ENCODE results near the gene PAK1IP1. TPM values are rescaled to one million over a fixed set of nuclear protein-coding genes. Genes with fewer than 3 reads are reported as not detected.

Gene PAK1IP1
- total and polyA plus RNA-seq, 2 donors (not counting 3 experiments of a cell fraction or from before 2014, with no cell fraction given) = 10.6 to 20.6 TPM

- FAIRE-seq (no peak), DNase-seq (ENCODE audit: low read depth, low spot score) (no peak)
- dilution Hi-C loops (cut with MboI; ENCODE audit: extremely low pct_ligation_motif_present, low sequenced_read_pairs) (no loop called here), intact Hi-C loops (cut with micrococcal nuclease) (no loop called here)
- no peaks in the 10 kb centered on the region for H3K9me1 ChIP-seq (replicated peaks; ENCODE audit: control insufficient read depth, extremely low read depth, insufficient read depth, low read length)
- peaks cover 0 to 4% of the 10 kb centered on the region in 2 experiments for H3K27me3 ChIP-seq (ENCODE audit: control insufficient read depth in 2 of 2, insufficient read depth in 2 of 2, low read length in 2 of 2)
- H3K27ac ChIP-seq (ENCODE audit: insufficient read depth, low read depth, low read length) = no peak overlapping the region
- ChIA-PET POLR2A (no interaction called here), CTCF (interaction anchor here (1.2 kb wide), 1 partner anchor 180 kb away, joined by 3 read pairs; no protein-coding TSS in a partner anchor)
- H3K4me2 ChIP-seq (ENCODE audit: insufficient read depth, low read length) = no peak overlapping the region
- TF ChIP-seq MYC (IDR thresholded peaks at IDR 0.05; ENCODE audit: low read depth, low read length) = no peak
- no peak for TF ChIP-seq MAX (IDR thresholded peaks at IDR 0.05; ENCODE audit: insufficient read depth, insufficient read length)
- TF ChIP-seq FOS (IDR thresholded peaks at IDR 0.05; ENCODE audit: borderline replicate concordance, insufficient read depth, low read length) = no peak
- TF ChIP-seq EZH2 (IDR thresholded peaks at IDR 0.05; ENCODE audit: borderline replicate concordance, low read depth, low read length, severe bottlenecking) = no peak
- no peak for TF ChIP-seq GATA2 (IDR thresholded peaks at IDR 0.05; ENCODE audit: insufficient read depth, insufficient read length, low read depth, low read length)
- TF ChIP-seq CTCF (IDR thresholded peaks at IDR 0.05; ENCODE audit: extremely low read depth in 1 of 2, insufficient read depth in 1 of 2, low read depth in 1 of 2, low read length in 2 of 2) = no peak
- TF ChIP-seq POLR2AphosphoS5 (IDR thresholded peaks at IDR 0.05; ENCODE audit: insufficient read depth, low read depth, low read length) = no peak
- TF ChIP-seq JUN (IDR thresholded peaks at IDR 0.05; ENCODE audit: borderline replicate concordance, insufficient read depth, insufficient read length, low read depth) = no peak
- no peak for TF ChIP-seq POLR2A (IDR thresholded peaks at IDR 0.05; ENCODE audit: low read depth, low read length)
- H3K9ac ChIP-seq (replicated peaks; ENCODE audit: extremely low read depth, insufficient read depth, low read length) = no peak overlapping the region
- no peaks in the 10 kb centered on the region for H3K4me1 ChIP-seq (ENCODE audit: control insufficient read depth, extremely low read depth, insufficient read depth, low read length)
- BruUV-seq (replicated peaks) = no TSS peak
- no peaks in the 10 kb centered on the region for H3K36me3 ChIP-seq (ENCODE audit: control insufficient read depth in 2 of 2, extremely low read depth in 1 of 2, insufficient read depth in 2 of 2, low read length in 2 of 2)
- peak overlapping the region in 1 of 3 experiments; percentile 23 for H3K4me3 ChIP-seq (replicated peaks in 1 of 3; ENCODE audit: insufficient read depth in 1 of 3, low read depth in 1 of 3, low read length in 3 of 3)
- no peak overlapping the region for H2AFZ ChIP-seq (ENCODE audit: low read depth, low read length)
- H3K79me2 ChIP-seq (ENCODE audit: control insufficient read depth, insufficient read depth, low read length) = no peaks in the 10 kb centered on the region
- H4K20me1 ChIP-seq (replicated peaks; ENCODE audit: control insufficient read depth, extremely low read depth, insufficient read depth, low read length) = no peaks in the 10 kb centered on the region
- no peaks in the 10 kb centered on the region for H3K9me3 ChIP-seq (replicated peaks; ENCODE audit: control insufficient read depth, insufficient read depth, low read length)
Measured at GRCh38 chr6:10658910-10659698, 35.7 kb upstream of the PAK1IP1 start.

Data from endothelial cell of umbilical vein (primary cell).